HepG2 (cell line): Measurements from ENCODE around the gene PEAK3.

ENCODE experiments used
- GABPA ChIP-seq, 2 experiments: IDR thresholded peaks; 2 replicates each; pipeline ENCODE4 v1.6.1; 2011 to 2016; ENCODE audit warnings: low read depth in 2 of 2, low read length in 1 of 2, missing biosample characterization in 1 of 2, missing genetic modification characterization in 1 of 2
- RARA ChIP-seq: IDR thresholded peaks from 2 replicates; pipeline ENCODE4 v1.6.1; 2016; ENCODE audit warnings: missing genetic modification reagents, missing compliant biosample characterization

GRCh38 chr19:2312820-2313501 lies 31.0 kb upstream of the PEAK3 start:
- TF ChIP-seq RARA (CRISPR knock-in tag) (no peak), GABPA (IDR thresholded peaks at IDR 0.05; ENCODE audit: low read depth, low read length) (no peak), GABPA (CRISPR knock-in tag; IDR thresholded peaks at IDR 0.05; ENCODE audit: low read depth) (no peak)
